Skin epidermis (tissue), 12 donors: ENCODE measurements around the gene LSAMP.
"Not testable (repeated sequence)": the region's sequence is repeated elsewhere in the genome, so short reads cannot be mapped to it uniquely, and the experiment has no call there.

ENCODE experiments used
- H3K27ac ChIP-seq, 21 experiments: fragments of 200-600 bp; sonication (generic) in 11 of 21; one replicate each; pipeline ENCODE4 v1.5.0; 2020; ENCODE audit warnings: mild to moderate bottlenecking in 3 of 21, inconsistent platforms in 2 of 21, moderate library complexity in 2 of 21
- H3K4me3 ChIP-seq, 7 experiments: fragments of 200-600 bp; sonication (generic) in 2 of 7; one replicate each; pipeline ENCODE4 v1.5.0; 2020; ENCODE audit warnings: inconsistent platforms in 2 of 7, mild to moderate bottlenecking in 2 of 7, moderate library complexity in 1 of 7

Gene LSAMP

GRCh38 chr3:115766587-115767482, 678.5 kb downstream of the LSAMP start:
- H3K4me3 ChIP-seq = no peak overlapping the region
- H3K27ac ChIP-seq = no peak overlapping the region

GRCh38 chr3:115761927-115762305, 683.4 kb downstream of the LSAMP start:
- Histone ChIP-seq H3K4me3 (no peak overlapping the region), H3K27ac (no peak overlapping the region)

- no peak overlapping the region for H3K27ac ChIP-seq
Measured at GRCh38 chr3:115760716-115761115, 684.6 kb downstream of the LSAMP start.

GRCh38 chr3:115758076-115758763, 687.1 kb downstream of the LSAMP start:
- Histone ChIP-seq H3K27ac (no peak overlapping the region), H3K4me3 (no peak overlapping the region)

More at GRCh38 chr3:115760716-115761115, 684.6 kb downstream of the LSAMP start:
- H3K4me3 ChIP-seq = no peak overlapping the region

GRCh38 chr3:115752978-115753377, 692.3 kb downstream of the LSAMP start:
- not testable (repeated sequence) for H3K27ac ChIP-seq, H3K4me3 ChIP-seq
